Neural cell (in vitro differentiated cells): ENCODE data around the gene MAGIX.

Experiments used
- EP300 ChIP-seq: fragments of 450-650 bp; conservative IDR thresholded peaks from 2 replicates; pipeline ENCODE4 v1.6.1; 2014; ENCODE audit warnings: antibody characterized with exemption, mild to moderate bottlenecking, moderate library complexity; ENCODE audit not compliant: poor library complexity, severe bottlenecking
- MXI1 ChIP-seq: fragments of 450-650 bp; conservative IDR thresholded peaks from 2 replicates; pipeline ENCODE4 v1.6.1; 2014; ENCODE audit warnings: antibody characterized with exemption, mild to moderate bottlenecking; ENCODE audit not compliant: poor library complexity, severe bottlenecking
- POLR2AphosphoS5 ChIP-seq: IDR thresholded peaks from 2 replicates; pipeline ENCODE4 v1.6.1; 2012
- REST ChIP-seq: IDR thresholded peaks from 2 replicates; pipeline ENCODE4 v1.6.1; 2012; ENCODE audit warnings: borderline replicate concordance
- TF ChIP-seq, protein P1 (sequence below): fragments of 450-650 bp; IDR thresholded peaks from 2 replicates; pipeline ENCODE4 v1.5.1; 2014; ENCODE audit warnings: antibody characterized with exemption, mild to moderate bottlenecking, moderate library complexity; ENCODE audit not compliant: poor library complexity, severe bottlenecking

DNA sequence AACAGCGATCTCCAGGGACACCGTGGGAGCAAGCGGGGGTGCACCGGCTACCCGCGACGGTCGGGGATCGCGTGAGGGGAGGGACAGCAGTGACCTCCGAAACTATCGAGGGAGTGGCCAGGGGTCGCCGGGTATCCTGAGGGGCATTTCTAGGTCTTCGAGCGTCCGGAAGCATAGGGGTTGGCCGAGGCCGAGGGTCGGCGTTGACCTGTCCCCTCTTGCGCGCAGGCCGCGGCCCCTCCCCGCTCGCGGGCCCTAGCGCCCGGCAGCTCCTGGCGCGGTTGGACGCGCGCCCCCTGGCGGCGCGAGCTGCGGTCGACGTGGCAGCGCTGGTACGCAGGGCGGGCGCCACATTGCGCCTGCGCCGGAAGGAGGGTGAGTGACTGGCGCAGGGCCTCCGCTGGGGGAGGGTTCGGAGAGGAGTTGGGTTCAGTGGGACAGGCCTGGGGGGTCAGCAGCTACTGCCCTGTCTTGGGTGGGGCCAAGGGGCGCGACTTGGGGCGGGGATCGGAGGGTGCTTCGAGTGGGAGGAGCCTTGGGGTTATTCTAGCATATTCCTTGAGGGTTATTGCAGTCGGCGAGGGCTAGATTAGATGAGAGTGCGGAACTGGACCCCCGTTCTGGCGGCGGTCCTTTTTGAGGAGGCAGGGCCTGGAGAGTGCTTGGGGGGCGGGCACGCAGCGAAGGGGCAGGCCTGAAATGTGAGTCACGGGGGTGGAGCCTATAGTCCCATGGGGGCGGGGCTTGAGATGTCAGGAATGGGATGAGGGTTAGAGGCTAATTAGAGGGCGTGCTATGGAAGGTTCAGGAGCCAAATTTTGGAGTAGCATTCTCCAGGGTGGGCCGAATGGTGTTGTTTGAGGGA is 1.2 kb downstream of the MAGIX start:
- TF ChIP-seq, protein P1, sequence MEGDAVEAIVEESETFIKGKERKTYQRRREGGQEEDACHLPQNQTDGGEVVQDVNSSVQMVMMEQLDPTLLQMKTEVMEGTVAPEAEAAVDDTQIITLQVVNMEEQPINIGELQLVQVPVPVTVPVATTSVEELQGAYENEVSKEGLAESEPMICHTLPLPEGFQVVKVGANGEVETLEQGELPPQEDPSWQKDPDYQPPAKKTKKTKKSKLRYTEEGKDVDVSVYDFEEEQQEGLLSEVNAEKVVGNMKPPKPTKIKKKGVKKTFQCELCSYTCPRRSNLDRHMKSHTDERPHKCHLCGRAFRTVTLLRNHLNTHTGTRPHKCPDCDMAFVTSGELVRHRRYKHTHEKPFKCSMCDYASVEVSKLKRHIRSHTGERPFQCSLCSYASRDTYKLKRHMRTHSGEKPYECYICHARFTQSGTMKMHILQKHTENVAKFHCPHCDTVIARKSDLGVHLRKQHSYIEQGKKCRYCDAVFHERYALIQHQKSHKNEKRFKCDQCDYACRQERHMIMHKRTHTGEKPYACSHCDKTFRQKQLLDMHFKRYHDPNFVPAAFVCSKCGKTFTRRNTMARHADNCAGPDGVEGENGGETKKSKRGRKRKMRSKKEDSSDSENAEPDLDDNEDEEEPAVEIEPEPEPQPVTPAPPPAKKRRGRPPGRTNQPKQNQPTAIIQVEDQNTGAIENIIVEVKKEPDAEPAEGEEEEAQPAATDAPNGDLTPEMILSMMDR, result peak; percentile 73
- TF ChIP-seq POLR2AphosphoS5 (no peak), REST (no peak), MXI1 (no peak), EP300 (no peak)
